Measurements from ENCODE around the gene TENT4A.

TENT4A gene

DNA sequence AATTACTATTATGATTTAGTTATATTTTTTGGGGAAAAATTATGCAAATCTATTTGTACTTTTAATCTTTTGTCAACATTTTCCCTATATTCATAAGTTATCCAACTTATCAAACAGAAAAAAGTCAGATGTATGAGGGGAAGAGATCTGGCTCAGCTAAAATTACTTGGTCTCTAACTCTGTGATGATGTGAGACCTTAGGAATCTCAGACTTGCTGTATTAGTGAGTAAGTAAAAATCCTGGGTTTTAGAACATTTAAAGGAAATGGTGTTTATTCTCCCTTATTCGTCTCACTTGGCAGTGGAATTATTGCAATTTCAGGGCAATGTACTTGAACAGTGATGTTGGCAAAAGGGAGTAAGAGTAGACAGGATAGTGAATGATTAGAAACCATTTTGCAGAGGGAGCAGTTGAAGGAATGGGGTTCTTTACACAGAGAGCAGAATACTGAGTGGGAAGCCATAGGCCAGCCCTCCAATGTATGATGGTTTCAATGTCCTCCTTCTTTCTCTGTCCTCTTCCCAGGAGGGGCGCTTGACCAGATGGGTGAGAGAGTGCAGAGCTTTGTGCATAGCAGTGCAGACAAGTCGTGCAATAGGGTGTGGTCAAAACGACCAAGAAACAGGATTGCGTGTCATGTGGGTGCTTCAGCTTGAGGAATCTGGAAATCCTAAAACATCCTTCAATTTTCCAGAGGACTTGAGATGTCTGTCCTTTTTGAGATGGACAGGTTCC lies 91.7 kb downstream of the TENT4A start:
- no peak for DNase-seq (ENCODE audit: low read depth in 2 of 2)

DNA sequence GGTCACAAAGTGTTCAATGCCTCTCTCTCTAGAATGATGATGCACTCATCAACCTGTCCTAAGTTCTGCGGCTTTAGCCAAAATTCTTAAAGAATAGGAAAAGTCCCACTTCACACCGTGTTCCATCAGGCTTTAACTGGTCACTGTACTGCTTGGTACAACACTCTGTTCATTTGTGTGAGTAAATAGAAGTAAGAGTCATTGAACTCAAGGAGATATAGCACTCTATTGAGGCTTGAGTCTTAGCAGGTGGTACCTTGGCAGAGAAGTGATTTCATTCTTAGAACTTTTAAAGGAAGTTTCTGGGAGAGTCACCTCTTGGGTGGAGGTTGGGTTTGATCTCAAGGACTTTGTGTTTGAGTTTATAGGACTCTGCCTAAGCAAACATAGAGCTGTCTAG lies 92.6 kb downstream of the TENT4A start:
- DNase-seq (ENCODE audit: low read depth in 2 of 2), result no peak

All from stimulated activated CD8-positive, alpha-beta memory T cell treated with anti-CD3 and anti-CD28 coated beads, Interleukin-15, amount 100 ng/mL, for 4 hours (primary cell).